ENCODE measurements around the gene GFOD1. TPM values are rescaled to one million over a fixed set of nuclear protein-coding genes. Genes with fewer than 3 reads are reported as not detected.

The GFOD1 gene
- total RNA-seq, 1 experiment from 2014 or later, result 6.1 TPM

GRCh38 chr6:13467216-13467600 is 20.2 kb downstream of the GFOD1 start:
- Histone ChIP-seq H3K18ac (ENCODE audit: insufficient read length, low read depth, low read length) (no peak overlapping the region), H3K23ac (ENCODE audit: insufficient read length, low read depth, low read length) (no peak overlapping the region), H4K5ac (ENCODE audit: insufficient read length, low read depth, low read length) (no peak overlapping the region), H2AK5ac (ENCODE audit: insufficient read length, low read length) (no peak overlapping the region), H3K79me2 (ENCODE audit: insufficient read depth, low read length) (no peaks in the 10 kb centered on the region), H2BK5ac (ENCODE audit: insufficient read length, low read length) (no peak overlapping the region), H2BK120ac (ENCODE audit: low read depth, low read length, poor library complexity, severe bottlenecking) (no peak overlapping the region), H3K9me3 (ENCODE audit: control insufficient read depth, low read depth, low read length) (no peaks in the 10 kb centered on the region), H4K20me1 (ENCODE audit: control insufficient read depth, insufficient read depth, insufficient read length) (no peaks in the 10 kb centered on the region), H3K9ac (ENCODE audit: extremely low read depth, insufficient read length, low read length) (no peak overlapping the region), H3T11ph (ENCODE audit: low read length) (no peak overlapping the region), H3K4ac (ENCODE audit: low read depth, low read length) (no peak overlapping the region), H4K91ac (ENCODE audit: insufficient read length, low read depth, low read length) (no peak overlapping the region), H3K56ac (ENCODE audit: insufficient read length, low read depth, low read length) (no peak overlapping the region), H3K4me2 (ENCODE audit: insufficient read depth, insufficient read length, low read length) (no peak overlapping the region), H2BK12ac (ENCODE audit: insufficient read length, low read depth, low read length) (no peak overlapping the region), H3K79me1 (ENCODE audit: insufficient read depth, low read depth, low read length, poor library complexity, severe bottlenecking) (no peaks in the 10 kb centered on the region), H2AFZ (ENCODE audit: low read length) (no peak overlapping the region), H3K23me2 (ENCODE audit: insufficient read length, low read depth, low read length, poor library complexity, severe bottlenecking) (no peaks in the 10 kb centered on the region), H3K14ac (ENCODE audit: insufficient read depth, low read length) (no peak overlapping the region), H3K4me1 (ENCODE audit: insufficient read depth, low read length) (peaks cover 27% of the 10 kb centered on the region), H3K27me3 (ENCODE audit: insufficient read depth, low read length) (no peaks in the 10 kb centered on the region), H2BK20ac (ENCODE audit: low read depth, low read length, poor library complexity, severe bottlenecking) (no peak overlapping the region), H3K27ac (ENCODE audit: insufficient read length, low read depth, low read length) (no peak overlapping the region), H4K8ac (replicated peaks; ENCODE audit: insufficient read length, low read depth, low read length) (no peak overlapping the region), H2BK15ac (ENCODE audit: low read depth, low read length) (no peak overlapping the region)
- Mint-ChIP-seq H3K4me3 (no peak overlapping the region), H3K27me3 (ENCODE audit: low read depth) (no peaks in the 10 kb centered on the region), H3K4me1 (peaks cover 40 to 51% of the 10 kb centered on the region in 2 experiments), H3K36me3 (ENCODE audit: insufficient read depth in 1 of 3, low read depth in 3 of 3) (peaks cover 0 to 2% (median 0%) of the 10 kb centered on the region in 3 experiments; a peak in 2 of 7 replicates), H3K9me3 (no peaks in the 10 kb centered on the region), H3K27ac (no peak overlapping the region)
- no peak for TF ChIP-seq CTCF (conservative IDR thresholded peaks at IDR 0.05)
- no CpG with 5 or more reads among the region's 3 CpGs for WGBS (ENCODE audit: extremely low coverage, insufficient read length, low lambda C conversion rate)
- no peak for DNase-seq
